MM.1S (cell line): ENCODE results near the gene SMCHD1.

Source experiments
- DNase-seq: peaks from one replicate; pipeline ENCODE4 v3.0.0-alpha.2; 2015
- H2AFZ ChIP-seq: fragments of 300-600 bp; sonication (generic); 2 replicates; pipeline ENCODE4 v1.6.0; 2016; ENCODE audit warnings: antibody characterized with exemption, low read length
- H3F3A ChIP-seq: fragments of 300-600 bp; sonication (generic); 2 replicates; pipeline ENCODE4 v1.6.1; 2016; ENCODE audit warnings: mild to moderate bottlenecking, antibody characterized with exemption, low read length, moderate library complexity, mixed read lengths; ENCODE audit not compliant: insufficient read depth
- H3K27ac ChIP-seq: fragments of 300-600 bp; sonication (generic); 2 replicates; pipeline ENCODE4 v1.5.1; 2016; ENCODE audit warnings: mild to moderate bottlenecking, low read length
- H3K27me3 ChIP-seq: fragments of 300-600 bp; sonication (generic); replicated peaks from 2 replicates; pipeline ENCODE4 v1.6.0; 2016; ENCODE audit warnings: low read length; ENCODE audit not compliant: insufficient read depth
- H3K36me3 ChIP-seq: fragments of 300-600 bp; sonication (generic); replicated peaks from 2 replicates; pipeline ENCODE4 v1.6.1; 2016; ENCODE audit warnings: mild to moderate bottlenecking, low read length, mixed read lengths; ENCODE audit not compliant: insufficient read depth
- H3K4me1 ChIP-seq: fragments of 300-600 bp; sonication (generic); 2 replicates; pipeline ENCODE4 v1.6.1; 2016; ENCODE audit warnings: low read length, mixed read lengths
- H3K4me2 ChIP-seq: fragments of 300-600 bp; sonication (generic); 2 replicates; pipeline ENCODE4 v1.6.0; 2016; ENCODE audit warnings: low read depth, low read length
- H3K4me3 ChIP-seq: fragments of 300-600 bp; sonication (generic); 2 replicates; pipeline ENCODE4 v1.5.1; 2016; ENCODE audit warnings: low read length, mixed read lengths
- H3K79me2 ChIP-seq: fragments of 300-600 bp; sonication (generic); 2 replicates; pipeline ENCODE4 v1.6.1; 2016; ENCODE audit warnings: mixed run types, low read length, mixed read lengths
- H3K9ac ChIP-seq: fragments of 300-600 bp; sonication (generic); 2 replicates; pipeline ENCODE4 v1.6.1; 2016; ENCODE audit warnings: low read length, mixed read lengths
- H3K9me2 ChIP-seq: fragments of 300-600 bp; sonication (generic); replicated peaks from 2 replicates; pipeline ENCODE4 v1.6.1; 2016; ENCODE audit warnings: mild to moderate bottlenecking, low read length, mixed read lengths; ENCODE audit not compliant: insufficient read depth
- H3K9me3 ChIP-seq: fragments of 300-600 bp; sonication (generic); replicated peaks from 2 replicates; pipeline ENCODE4 v1.6.1; 2016; ENCODE audit warnings: mild to moderate bottlenecking, low read length, mixed read lengths; ENCODE audit not compliant: insufficient read depth
- H4K20me1 ChIP-seq: fragments of 300-600 bp; sonication (generic); 2 replicates; pipeline ENCODE4 v1.6.1; 2016; ENCODE audit warnings: mild to moderate bottlenecking, low read length, moderate library complexity, mixed read lengths; ENCODE audit not compliant: insufficient read depth
- EZH2 ChIP-seq: fragments of 300-600 bp; sonication (generic); optimal IDR thresholded peaks from 2 replicates; pipeline ENCODE3; 2017; ENCODE audit warnings: low read depth, mild to moderate bottlenecking, antibody characterized with exemption, low read length, mixed read lengths
- EZH2phosphoT487 ChIP-seq: fragments of 300-600 bp; sonication (generic); IDR thresholded peaks from 2 replicates; pipeline ENCODE4 v1.6.1; 2018; ENCODE audit warnings: antibody characterized with exemption, low read length
- TF ChIP-seq, protein P1 (sequence below): fragments of 300-600 bp; sonication (generic); IDR thresholded peaks from 2 replicates; pipeline ENCODE4 v1.5.1; 2016; ENCODE audit warnings: antibody characterized with exemption, low read length, mixed read lengths

SMCHD1 gene

DNA sequence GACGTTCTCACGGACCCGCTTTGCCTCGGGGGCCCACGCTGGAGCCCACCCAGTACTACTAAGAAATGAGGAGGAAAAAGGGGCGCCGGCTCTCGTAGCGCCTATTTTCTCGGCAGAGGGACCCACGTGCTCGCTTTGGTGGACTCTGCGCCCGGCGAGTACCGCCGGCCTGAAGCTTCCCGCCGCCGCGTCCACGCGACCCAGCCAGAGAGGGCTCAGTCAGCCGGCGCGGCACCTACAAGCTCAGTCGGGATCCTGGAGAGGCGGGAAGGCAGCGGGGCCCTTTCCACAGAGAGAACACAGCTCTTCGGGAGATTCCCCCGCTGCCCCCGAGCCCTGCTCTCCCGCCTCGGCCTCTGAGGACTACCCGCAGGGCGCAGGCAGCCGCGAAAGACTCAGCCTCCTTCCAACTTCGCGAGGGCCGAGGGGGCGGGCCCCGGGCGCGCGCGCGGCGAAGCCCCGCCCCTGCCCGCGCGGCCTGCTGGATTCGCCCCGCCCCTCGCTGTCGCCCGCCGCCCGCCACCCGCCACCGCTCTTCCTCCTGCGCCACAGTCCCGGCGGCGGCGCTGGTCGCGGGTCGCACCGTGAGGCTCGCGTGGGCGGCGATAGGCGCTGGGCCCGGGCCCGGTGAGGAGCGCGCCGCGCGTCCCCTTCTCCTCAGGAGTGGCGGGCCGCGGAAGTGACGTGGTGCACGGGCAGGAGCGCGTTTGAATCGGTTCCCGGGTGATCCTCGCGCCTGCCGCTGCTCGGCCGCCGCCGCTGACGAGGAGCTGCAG, at the start of gene SMCHD1:
Gene SMCHD1, plus strand, starts transcription at position 549 of the 776 bp plus-strand sequence. CDS start 350 bp downstream, outside the sequence.
- Histone ChIP-seq H2AFZ (peak within 1 kb of the TSS; percentile 86), H4K20me1 (peaks cover 11% of the 10 kb centered on the region; the same call in 1 of the 2 replicates), H3K9me3 (no peaks in the 10 kb centered on the region), H3K4me1 (peaks cover 11% of the 10 kb centered on the region; the same call in 1 of the 2 replicates), H3K4me3 (peak within 1 kb of the TSS; percentile 86), H3F3A (peaks cover 10% of the 10 kb centered on the region), H3K9me2 (no peaks in the 10 kb centered on the region), H3K9ac (peak within 1 kb of the TSS; percentile 98), H3K79me2 (peaks cover 45% of the 10 kb centered on the region), H3K36me3 (no peaks in the 10 kb centered on the region; the same call in 1 of the 2 replicates), H3K27ac (peak within 1 kb of the TSS; percentile 88), H3K27me3 (no peaks in the 10 kb centered on the region), H3K4me2 (peak within 1 kb of the TSS; percentile 81)
- peak; percentile 86 for DNase-seq
- TF ChIP-seq, protein P1, sequence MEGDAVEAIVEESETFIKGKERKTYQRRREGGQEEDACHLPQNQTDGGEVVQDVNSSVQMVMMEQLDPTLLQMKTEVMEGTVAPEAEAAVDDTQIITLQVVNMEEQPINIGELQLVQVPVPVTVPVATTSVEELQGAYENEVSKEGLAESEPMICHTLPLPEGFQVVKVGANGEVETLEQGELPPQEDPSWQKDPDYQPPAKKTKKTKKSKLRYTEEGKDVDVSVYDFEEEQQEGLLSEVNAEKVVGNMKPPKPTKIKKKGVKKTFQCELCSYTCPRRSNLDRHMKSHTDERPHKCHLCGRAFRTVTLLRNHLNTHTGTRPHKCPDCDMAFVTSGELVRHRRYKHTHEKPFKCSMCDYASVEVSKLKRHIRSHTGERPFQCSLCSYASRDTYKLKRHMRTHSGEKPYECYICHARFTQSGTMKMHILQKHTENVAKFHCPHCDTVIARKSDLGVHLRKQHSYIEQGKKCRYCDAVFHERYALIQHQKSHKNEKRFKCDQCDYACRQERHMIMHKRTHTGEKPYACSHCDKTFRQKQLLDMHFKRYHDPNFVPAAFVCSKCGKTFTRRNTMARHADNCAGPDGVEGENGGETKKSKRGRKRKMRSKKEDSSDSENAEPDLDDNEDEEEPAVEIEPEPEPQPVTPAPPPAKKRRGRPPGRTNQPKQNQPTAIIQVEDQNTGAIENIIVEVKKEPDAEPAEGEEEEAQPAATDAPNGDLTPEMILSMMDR: no peak
- TF ChIP-seq EZH2: no peak
- no peak for TF ChIP-seq EZH2phosphoT487

DNA sequence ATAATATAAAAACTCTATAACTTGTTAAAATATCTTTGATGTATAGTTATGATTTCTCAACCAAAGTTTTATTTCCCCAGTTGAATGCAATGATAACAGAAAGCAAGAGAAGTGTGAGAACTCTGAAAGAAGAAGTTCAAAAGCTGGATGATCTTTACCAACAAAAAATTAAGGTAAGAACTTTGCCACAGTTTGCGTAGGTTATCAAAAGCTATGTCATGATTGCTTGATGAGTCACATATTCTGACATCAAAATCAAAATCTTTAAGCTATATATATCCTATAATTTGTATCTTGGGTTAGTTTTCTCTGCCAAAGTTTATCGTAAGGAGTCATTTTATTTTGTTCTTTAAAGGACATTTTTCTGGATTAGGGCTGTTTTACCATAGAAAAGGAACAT, 49.2 kb upstream of the SMCHD1 start:
- Histone ChIP-seq H3K4me1 (peaks cover 20% of the 10 kb centered on the region), H3K27ac (no peak overlapping the region), H3K4me2 (peak overlapping the region; percentile 27; the same call in 1 of the 2 replicates), H3F3A (peaks cover 13% of the 10 kb centered on the region), H3K27me3 (no peaks in the 10 kb centered on the region), H3K4me3 (no peak overlapping the region), H3K9me3 (no peaks in the 10 kb centered on the region), H4K20me1 (no peaks in the 10 kb centered on the region), H3K79me2 (0 out of 2 replicates have a peak, but pooled peaks cover 11% of the 10 kb centered on the region), H3K9me2 (no peaks in the 10 kb centered on the region), H3K9ac (no peak overlapping the region), H2AFZ (no peak overlapping the region), H3K36me3 (peaks cover 9% of the 10 kb centered on the region)
- DNase-seq: no peak
- TF ChIP-seq EZH2 (no peak), EZH2phosphoT487 (no peak)
- TF ChIP-seq, protein P1: no peak

DNA sequence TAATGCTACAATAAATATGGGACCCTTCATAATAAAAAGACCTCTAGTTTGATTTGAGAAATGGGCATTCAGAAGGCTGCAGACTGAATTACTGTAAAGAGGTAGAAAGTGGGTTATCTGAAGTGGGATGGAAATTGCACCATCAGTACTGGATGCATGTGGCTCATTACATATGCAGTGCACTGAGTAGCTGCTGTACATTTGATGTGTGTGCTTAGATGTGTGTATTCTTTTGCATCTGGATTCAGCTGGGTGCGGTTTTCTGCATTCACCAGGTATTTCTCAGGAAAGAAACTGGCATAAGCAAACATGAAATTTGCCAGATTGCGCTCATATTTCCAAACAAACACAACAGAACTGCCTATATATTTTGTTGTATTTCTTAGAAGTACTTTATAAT, 45.9 kb upstream of the SMCHD1 start:
- no peak overlapping the region for H3K4me3 ChIP-seq
- no peaks in the 10 kb centered on the region for H3K9me3 ChIP-seq
- no peak for DNase-seq
- TF ChIP-seq EZH2phosphoT487 (no peak), EZH2 (no peak)
- TF ChIP-seq, protein P1: no peak
- H3K4me2 ChIP-seq: no peak overlapping the region
- H3K79me2 ChIP-seq: 0 out of 2 replicates have a peak, but pooled peaks cover 11% of the 10 kb centered on the region
- H2AFZ ChIP-seq: no peak overlapping the region
- H3K4me1 ChIP-seq: peaks cover 18% of the 10 kb centered on the region
- H3K9ac ChIP-seq: no peak overlapping the region
- H3K27ac ChIP-seq: no peak overlapping the region
- H4K20me1 ChIP-seq: no peaks in the 10 kb centered on the region
- H3K36me3 ChIP-seq: peaks cover 4% of the 10 kb centered on the region
- H3F3A ChIP-seq: peaks cover 12% of the 10 kb centered on the region
- no peaks in the 10 kb centered on the region for H3K9me2 ChIP-seq
- no peaks in the 10 kb centered on the region for H3K27me3 ChIP-seq
